OCI-LY7 (cell line): ENCODE results near the gene KCTD4.

Source experiments
- EZH2phosphoT487 ChIP-seq: fragments of 200-600 bp; sonication (generic); IDR thresholded peaks from 2 replicates; pipeline ENCODE4 v1.6.1; 2018; ENCODE audit warnings: low read depth, borderline replicate concordance, mild to moderate bottlenecking, mixed run types, antibody characterized with exemption, low read length, moderate library complexity, mixed read lengths
- TF ChIP-seq, protein P1 (sequence below): fragments of 200-600 bp; sonication (generic); conservative IDR thresholded peaks from 2 replicates; pipeline ENCODE4 v1.5.1; 2014; ENCODE audit warnings: mild to moderate bottlenecking, antibody characterized with exemption, low read length, moderate library complexity, mixed read lengths

DNA sequence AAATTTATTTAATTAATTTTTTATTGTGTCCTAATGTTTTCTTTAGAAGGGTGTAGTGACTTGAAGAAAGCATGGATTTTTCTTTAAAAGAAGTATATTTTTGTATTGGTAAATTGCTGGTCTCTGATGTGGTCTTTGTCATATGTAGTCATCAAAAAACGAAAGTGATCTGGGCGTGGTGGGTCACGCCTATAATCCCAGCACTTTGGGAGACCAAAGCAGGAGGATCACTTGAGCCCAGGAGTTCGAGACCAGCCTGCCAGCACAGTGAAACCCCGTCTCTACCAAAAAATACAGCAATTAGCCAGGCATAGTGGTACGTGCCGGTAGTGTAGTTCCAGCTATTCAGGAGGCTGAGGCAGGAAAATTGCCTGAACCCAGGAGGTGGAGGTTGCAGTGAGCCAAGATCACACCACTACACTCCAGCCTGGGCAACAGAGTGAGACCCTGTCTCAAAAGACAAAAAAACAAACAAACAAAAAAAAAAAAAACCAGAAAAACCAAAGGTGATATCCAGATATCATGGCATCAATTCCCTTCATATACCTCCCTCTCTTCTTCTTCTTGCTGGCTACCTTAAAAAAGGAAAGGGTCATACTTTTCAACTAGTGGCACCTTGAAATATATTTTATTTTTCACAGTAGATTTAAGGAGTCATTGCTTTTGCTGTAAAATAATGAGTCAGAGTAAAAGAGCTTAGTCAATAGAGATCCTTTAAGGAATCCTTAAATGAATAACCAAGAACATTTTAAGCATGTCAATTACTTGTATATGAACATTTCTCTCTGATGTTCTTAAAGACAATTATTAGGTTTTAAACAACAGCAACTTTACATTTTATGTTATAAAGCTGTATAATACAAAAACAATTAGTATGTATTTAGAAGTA, 19.9 kb downstream of the KCTD4 start:
- TF ChIP-seq, protein P1, sequence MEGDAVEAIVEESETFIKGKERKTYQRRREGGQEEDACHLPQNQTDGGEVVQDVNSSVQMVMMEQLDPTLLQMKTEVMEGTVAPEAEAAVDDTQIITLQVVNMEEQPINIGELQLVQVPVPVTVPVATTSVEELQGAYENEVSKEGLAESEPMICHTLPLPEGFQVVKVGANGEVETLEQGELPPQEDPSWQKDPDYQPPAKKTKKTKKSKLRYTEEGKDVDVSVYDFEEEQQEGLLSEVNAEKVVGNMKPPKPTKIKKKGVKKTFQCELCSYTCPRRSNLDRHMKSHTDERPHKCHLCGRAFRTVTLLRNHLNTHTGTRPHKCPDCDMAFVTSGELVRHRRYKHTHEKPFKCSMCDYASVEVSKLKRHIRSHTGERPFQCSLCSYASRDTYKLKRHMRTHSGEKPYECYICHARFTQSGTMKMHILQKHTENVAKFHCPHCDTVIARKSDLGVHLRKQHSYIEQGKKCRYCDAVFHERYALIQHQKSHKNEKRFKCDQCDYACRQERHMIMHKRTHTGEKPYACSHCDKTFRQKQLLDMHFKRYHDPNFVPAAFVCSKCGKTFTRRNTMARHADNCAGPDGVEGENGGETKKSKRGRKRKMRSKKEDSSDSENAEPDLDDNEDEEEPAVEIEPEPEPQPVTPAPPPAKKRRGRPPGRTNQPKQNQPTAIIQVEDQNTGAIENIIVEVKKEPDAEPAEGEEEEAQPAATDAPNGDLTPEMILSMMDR, result no peak
- no peak for TF ChIP-seq EZH2phosphoT487
